ENCODE measurements around the gene HSPA12B.

Gene HSPA12B

GRCh38 chr20:3691306-3691705 lies 41.2 kb upstream of the HSPA12B start:
- no peak overlapping the region for H3K4me3 ChIP-seq (ENCODE audit: low read depth, low read length)

DNA sequence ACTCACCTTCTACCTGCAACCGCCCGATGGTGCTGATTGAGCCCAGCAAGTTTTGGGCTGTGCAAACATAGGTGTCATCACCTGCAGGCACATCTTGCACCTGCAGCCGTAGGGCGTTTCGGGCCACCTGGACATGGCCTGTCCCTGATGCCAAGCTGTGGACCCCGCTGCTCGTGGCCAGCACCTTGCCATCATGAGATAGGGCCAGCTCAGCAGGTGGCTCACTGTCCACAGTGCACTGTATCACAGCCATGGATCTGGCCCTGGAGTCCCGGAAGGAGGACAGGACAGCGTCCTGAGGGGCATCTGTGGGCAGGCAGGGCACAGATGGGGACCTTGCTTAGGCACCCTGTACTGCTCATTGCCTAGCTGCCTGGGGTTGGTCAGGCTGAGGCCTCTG lies 40.6 kb upstream of the HSPA12B start:
- H3K4me3 ChIP-seq (ENCODE audit: low read depth, low read length) = no peak overlapping the region
- TF ChIP-seq, protein P1, sequence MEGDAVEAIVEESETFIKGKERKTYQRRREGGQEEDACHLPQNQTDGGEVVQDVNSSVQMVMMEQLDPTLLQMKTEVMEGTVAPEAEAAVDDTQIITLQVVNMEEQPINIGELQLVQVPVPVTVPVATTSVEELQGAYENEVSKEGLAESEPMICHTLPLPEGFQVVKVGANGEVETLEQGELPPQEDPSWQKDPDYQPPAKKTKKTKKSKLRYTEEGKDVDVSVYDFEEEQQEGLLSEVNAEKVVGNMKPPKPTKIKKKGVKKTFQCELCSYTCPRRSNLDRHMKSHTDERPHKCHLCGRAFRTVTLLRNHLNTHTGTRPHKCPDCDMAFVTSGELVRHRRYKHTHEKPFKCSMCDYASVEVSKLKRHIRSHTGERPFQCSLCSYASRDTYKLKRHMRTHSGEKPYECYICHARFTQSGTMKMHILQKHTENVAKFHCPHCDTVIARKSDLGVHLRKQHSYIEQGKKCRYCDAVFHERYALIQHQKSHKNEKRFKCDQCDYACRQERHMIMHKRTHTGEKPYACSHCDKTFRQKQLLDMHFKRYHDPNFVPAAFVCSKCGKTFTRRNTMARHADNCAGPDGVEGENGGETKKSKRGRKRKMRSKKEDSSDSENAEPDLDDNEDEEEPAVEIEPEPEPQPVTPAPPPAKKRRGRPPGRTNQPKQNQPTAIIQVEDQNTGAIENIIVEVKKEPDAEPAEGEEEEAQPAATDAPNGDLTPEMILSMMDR (IDR thresholded peaks at IDR 0.05; ENCODE audit: low read depth, low read length) = no peak

More at GRCh38 chr20:3691306-3691705, 41.2 kb upstream of the HSPA12B start:
- TF ChIP-seq, protein P1 (IDR thresholded peaks at IDR 0.05; ENCODE audit: low read depth, low read length) = no peak

DNA sequence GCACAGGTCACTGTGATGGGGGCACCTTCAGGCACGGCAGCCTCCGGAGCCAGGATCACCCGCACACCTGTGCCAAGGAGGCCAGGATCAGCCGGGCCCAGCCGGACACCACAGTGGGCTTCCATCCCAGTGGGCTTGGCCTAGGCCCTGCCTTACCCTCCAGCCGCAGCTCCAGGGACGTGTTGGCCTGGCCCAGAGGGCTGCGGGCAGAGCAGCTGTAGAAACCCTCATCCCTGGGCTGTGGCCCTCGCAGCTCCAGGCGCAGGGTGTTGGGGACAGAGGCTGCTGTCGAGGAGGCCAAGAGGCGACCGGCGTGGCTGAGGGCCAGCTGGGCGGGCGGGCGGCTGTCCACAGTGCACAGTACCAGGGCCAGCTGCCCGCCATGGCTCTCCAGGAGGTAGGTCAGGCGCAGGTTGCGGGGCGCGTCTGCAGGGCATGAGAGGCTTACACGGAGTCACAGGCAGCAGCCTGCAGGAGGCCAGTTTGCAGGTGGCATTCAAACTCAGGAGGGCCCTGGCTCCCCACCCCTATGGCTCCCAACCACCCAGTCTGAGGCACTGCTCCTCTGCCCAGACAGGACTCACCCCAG lies 39.7 kb upstream of the HSPA12B start:
- no peak overlapping the region for H3K4me3 ChIP-seq (ENCODE audit: low read depth, low read length)
- TF ChIP-seq, protein P1 (IDR thresholded peaks at IDR 0.05; ENCODE audit: low read depth, low read length) = no peak

DNA sequence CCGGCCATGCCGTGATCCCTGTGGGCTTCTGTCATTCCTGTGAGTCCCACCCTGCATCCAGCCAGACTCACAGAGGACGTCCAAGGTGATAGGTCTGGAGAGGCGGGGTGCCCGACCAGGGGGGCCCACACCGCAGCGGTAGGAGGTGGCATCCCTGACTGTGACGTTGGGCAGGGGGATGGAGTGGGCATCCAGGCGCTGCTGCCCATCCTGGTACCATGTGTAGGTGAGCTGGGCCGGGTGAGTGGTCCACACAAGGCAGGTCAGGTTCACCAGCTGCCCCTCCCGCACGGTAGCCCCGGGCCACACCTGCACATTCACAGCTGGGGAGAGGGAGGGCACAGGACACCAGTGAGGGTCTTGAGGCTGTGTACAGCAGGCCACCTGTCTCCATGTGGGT lies 39.1 kb upstream of the HSPA12B start:
- TF ChIP-seq, protein P1 (IDR thresholded peaks at IDR 0.05; ENCODE audit: low read depth, low read length) = no peak
- H3K4me3 ChIP-seq (ENCODE audit: low read depth, low read length) = no peak overlapping the region

DNA sequence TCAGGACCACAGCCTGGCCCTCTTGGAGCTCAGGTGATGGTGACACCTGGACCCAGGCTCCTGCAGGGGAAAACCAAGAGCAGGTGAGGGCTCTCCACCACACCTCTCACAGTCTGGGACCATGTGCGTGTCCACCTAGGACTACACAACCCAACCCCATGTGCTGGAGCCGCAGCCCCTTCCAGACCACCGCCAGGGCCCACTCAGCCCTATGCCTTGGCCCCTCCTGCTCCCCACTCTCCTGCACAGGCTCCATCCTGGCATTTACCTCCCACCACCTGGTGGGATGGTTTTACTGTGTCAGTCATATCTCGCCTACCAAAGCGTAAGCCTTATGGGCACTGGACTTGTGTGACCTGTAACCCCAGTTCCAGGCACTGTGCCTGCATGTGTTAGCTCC lies 37.6 kb upstream of the HSPA12B start:
- H3K4me3 ChIP-seq (ENCODE audit: low read depth, low read length) = no peak overlapping the region
- TF ChIP-seq, protein P1 (IDR thresholded peaks at IDR 0.05; ENCODE audit: low read depth, low read length) = no peak

GRCh38 chr20:3696200-3696599 lies 36.3 kb upstream of the HSPA12B start:
- H3K4me3 ChIP-seq (ENCODE audit: low read depth, low read length) = no peak overlapping the region
- TF ChIP-seq, protein P1 (IDR thresholded peaks at IDR 0.05; ENCODE audit: low read depth, low read length) = peak; percentile 47

- no peak overlapping the region for H3K4me3 ChIP-seq (ENCODE audit: low read depth, low read length)
- TF ChIP-seq, protein P1 (IDR thresholded peaks at IDR 0.05; ENCODE audit: low read depth, low read length) = no peak
Measured at GRCh38 chr20:3696745-3697587, 35.5 kb upstream of the HSPA12B start.

All from WI38 (cell line).